Middle frontal gyrus (tissue), 1 donor: ENCODE results near the gene ZNF710.
"Not testable (repeated sequence)": the region's sequence is repeated elsewhere in the genome, so short reads cannot be mapped to it uniquely, and the experiment has no call there.

ENCODE experiments used
- DNase-seq: peaks from one replicate; pipeline ENCODE4 v3.0.0-alpha.2; 2015; ENCODE audit warnings: low spot score; ENCODE audit errors: extremely low spot score

The ZNF710 gene

DNA sequence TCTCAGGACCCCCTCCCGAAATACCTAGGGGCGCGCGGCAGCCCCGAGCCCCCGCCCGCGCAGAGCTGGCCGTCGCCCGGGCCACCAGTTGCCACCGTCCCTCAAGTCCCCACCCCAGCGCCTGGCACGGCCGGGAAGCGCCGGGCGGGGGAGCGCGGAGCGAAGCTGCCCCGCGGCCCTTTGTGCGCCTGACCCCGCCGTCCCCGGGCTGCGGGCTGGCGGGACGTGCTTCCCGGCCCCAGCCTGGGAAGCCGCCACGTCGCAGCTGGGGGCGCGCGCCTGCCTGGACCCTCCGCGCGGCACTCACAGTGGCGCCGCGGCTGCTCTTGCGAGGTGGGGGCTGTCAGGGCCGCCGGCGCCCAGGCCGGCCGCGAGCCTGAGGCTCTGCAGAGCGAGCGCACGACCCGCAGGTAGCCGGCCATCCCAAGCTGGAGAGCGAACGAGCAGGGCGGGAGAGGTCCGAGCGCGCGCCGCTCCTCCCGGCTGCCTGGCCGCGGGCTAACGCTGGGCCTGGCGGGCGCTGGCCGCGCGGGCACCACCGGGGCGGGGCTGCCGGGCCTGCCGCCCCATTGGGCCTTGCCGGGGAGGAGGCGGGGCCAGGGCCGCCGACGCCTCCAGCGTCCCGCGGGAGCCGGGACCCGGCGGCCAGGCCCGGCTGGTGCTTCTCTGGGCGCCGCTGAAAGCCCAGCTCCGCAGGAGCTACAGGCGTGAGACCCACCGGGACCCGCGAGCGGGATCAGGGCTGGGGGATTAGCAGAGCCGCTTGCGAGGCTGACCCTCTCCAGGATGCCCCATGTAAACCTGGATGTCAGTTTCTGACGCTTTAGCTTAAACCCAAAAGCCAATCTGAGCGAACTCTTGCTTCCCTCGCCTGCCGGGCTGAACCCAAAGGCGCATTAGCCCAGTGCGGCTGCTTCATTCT, 101.1 kb downstream of the ZNF710 start, which contains the start of gene IDH2:
Gene IDH2, minus strand, starts transcription at position 500 of the 922 bp plus-strand sequence. Its CDS starts 78 bp downstream, at position 422.
- DNase-seq, result peak; percentile 74

DNA sequence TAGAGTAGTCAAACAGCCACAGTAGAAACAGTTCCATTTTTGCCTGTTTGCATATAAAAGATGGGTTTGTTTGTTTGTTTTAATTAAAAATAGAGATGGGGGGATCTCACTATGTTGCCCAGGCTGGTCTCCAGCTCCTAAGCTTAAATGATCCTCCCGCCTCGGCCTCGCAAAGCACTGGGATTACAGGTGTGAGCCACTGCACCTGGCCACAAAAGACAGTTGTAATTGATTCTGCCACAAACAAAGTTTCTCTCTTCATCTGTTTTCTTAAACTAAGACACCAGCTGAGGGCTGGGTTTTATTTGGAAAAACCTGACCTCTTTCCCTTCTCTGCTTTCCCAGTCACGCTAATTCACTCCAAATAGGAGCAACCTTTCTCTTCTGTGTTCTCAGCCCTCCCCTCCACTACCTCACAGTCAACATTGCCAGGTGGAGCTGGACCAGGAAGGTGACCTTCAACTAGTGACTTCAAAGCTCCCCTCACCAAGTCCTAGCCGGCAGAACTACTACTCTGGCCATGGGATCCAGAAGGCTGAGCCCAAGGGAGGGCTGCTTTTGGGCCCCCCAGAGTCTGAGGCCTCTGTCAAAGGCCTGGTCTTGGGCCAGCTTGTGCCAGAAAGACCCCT, 102.7 kb downstream of the ZNF710 start:
- DNase-seq, result no peak

DNA sequence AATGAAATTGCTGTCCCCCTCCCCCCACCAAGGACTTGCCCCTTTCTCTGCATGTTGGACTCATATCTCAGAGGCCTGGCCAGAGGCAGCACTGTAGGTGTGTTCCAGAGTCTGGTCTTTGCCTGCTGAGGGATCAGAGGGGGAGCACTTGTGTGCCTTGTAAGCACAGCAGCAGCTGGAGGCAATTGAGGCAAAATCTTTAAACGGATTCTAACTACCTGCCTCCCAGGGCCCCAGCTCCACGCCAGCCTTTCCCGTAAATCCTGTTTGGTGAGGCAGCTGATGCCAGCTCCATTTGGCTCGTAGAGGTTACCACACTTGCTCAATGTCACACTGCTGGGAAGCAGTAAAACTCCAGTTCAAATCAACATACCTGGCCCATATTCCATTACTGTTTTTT, 103.4 kb downstream of the ZNF710 start:
- DNase-seq, result no peak

DNA sequence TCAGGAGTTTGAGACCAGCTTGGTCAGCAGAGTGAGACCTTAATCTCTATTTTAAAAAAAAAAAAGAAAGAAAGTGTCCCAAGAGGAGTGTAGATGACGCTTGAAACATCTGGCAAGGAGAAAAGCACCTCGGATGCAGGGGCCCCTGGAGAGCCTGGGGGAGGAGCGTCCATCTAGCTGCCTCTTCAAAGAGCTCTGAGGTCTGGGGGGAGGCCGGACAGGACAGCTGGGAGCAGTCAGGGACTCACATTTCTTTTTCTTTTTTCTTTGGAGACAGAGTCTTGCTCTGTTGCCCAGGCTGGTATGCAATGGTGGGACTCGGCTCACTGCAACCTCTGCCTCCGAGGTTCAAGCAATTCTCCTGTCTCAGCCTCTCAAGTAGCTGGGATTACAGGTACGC, 104.4 kb downstream of the ZNF710 start:
- DNase-seq, result no peak

DNA sequence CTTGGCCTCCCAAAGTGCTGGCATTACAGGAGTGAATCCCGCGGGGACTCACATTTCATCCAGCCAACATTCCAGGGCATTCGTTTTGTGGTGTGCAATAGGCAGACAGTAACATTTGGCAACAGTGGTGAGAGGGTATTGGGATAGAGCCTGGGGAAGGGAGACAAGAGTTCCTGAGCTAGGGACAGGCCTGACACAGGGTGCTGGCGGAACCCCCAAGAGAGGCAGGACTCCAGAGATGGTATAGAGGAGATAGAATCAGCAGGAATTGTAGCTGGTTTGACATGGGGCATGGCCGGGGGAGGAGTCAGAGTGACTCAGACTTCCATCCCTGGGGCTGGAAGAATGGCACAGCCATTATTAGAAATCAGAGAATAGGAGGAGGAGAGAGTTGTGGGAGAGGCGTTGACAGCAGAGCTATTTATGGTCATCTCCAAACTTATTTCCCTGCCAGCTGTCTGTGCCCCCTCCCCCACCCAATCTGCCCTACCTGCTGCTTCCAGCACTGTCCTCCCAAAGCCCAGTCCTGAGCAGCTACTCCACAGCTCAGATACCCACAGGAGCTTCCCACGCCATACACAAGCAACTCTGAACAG, 105.5 kb downstream of the ZNF710 start:
- DNase-seq, result no peak

DNA sequence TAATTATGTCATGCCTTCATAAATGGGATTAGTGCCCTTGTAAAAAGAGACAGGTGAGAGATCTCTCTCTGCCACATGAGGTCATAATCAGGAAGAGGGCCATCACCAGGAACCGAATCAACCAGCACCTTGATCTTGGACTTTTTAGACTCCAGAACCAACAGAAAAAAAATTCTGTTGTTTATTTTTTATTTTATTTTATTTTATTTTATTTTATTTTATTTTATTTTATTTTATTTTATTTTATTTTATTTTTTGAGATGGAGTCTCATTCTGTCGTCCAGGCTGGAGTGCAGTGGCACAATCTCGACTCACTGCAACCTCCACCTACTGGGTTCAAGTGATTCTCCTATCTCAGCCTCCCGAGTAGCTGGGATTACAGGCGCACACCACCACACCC, 106.9 kb downstream of the ZNF710 start:
- DNase-seq, result not testable (repeated sequence)

DNA sequence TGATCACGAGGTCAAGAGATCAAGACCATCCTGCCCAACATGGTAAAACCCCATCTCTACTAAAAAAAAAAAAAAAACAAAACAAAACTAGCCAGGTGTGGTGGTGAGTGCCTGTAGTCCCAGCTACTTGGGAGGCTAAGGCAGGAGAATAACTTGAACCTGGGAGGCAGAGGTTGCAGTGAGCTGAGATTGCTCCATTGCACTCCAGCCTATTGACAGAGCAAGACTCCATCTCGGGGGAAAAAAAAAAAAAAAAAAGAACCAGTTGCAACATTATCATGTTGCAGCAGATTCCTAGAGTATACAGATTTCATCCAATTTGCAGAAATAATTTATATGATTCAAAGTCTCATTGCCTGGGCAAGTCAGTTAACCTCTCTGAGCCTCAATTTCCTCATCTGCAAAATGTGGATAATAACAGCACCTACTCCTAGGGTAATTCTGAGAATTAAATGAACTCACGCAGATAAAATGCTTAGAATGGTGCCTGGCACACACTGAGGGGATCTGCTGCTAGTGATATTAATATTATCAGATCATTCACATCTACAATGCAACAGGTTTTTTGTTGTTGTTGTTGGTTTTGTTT, 108.1 kb downstream of the ZNF710 start:
- not testable (repeated sequence) for DNase-seq

DNA sequence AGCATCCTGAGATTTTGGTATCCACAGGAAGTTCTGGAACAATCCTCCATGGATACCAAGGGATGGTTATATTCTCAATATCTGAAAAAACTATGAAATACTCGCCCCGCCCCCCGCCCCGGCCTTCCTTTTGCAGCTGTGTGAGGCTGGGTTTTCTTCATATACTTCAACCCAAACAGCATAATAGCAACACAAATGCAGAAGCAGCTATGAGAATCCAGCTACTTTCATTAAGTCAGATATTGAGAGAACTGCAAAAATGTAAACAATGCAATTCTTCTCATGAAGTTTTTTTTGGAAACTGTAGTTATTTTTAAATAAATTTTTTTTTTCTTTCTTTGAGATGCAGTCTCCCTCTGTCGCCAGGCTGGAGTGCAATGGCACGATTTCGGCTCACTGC, 112.0 kb downstream of the ZNF710 start:
- no peak for DNase-seq

DNA sequence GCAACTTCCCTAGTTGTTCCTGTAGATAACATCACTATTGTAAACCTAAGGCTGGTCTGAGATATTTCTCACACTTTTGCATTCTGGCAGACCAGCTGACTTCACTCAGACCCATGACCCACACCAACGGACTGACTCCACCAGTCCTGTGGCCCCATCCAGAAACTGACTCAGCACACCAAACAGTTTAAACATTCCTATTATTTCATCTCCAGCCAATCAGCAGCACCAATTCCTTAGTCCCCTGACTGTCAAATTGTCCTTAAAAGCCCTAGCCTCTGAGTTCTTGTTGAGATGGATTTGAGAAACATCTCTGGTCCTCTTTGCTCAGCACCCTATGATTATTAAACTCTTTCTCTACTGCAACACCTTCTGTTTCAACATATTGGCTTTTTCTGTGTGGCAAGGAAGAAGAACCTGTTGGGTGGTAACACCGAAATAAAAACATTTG, 113.4 kb downstream of the ZNF710 start:
- no peak for DNase-seq

DNA sequence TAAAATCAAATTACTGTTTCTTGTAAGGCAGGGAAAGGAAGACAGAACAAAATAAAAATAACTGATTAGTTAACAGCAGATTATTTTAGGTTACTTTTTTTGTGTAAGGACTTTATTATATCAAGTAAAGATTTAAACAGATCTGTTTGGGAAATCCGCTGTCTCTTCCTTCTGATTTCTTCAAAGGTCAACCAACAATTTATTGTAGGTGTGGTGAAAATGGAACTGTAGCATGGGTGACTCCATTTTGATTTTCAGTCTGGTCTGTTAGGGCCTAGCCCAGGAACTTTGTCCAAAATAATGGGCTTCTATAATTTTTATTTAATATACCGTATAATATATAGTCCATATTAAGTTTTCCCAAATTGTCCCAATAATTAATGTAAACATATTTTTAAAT, 114.7 kb downstream of the ZNF710 start:
- no peak for DNase-seq

DNA sequence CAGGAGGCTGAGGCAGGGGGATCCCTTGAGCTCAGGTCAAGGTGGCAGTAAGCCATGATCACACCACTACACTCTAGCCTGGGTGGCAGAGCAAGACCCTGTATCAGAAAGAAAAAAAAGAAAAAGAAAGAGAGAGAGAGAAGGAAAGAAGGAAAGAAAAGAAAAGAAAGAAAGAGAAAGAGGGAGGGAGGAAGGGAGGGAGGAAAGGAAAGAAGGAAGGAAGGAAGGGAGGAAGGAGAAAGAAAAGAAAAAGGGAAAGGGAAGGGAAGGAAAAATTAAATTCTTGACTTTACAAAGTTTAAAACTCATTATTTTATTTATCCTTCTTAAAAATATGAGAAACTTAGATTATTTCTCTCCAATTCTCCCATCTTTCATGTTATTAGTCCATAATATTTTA, 118.2 kb downstream of the ZNF710 start:
- DNase-seq, result no peak

DNA sequence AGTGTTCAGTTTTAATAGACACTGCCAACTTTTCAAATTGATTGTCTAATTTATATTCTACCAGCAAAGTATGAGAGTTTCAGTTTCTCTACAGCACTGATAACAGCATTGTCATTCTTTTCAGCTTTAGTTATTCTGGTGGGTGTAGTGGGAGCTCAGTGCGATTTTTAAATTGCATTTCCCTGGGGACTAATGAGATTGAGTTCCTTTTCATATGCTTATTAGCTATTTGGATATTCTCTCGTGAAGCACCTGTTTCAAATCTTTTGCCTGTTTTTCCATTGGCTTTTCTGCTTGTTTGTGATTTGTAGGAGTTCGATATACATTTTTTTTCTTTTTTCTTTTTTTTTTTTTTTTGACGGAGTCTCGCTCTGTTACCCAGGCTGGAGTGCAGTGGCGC, 120.0 kb downstream of the ZNF710 start:
- no peak for DNase-seq

DNA sequence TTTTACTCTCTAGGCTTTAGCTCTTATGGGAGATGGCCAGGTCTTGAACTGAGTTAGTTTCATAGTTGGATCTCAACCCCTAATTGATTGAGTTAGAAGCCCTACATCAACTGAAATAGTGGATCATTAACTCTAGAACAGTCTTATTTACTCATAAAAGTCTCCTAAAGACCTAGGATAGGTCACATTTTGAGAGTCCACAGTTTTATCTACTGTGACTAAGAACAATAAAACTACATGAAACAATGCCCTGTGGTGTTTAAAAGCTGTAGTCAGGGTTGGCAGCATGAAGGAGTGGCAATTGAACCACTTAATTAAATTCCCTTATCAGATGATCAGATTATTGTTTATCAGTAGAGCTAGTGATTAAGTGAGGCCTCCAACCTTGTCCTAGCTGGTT, 123.4 kb downstream of the ZNF710 start:
- DNase-seq, result no peak

DNA sequence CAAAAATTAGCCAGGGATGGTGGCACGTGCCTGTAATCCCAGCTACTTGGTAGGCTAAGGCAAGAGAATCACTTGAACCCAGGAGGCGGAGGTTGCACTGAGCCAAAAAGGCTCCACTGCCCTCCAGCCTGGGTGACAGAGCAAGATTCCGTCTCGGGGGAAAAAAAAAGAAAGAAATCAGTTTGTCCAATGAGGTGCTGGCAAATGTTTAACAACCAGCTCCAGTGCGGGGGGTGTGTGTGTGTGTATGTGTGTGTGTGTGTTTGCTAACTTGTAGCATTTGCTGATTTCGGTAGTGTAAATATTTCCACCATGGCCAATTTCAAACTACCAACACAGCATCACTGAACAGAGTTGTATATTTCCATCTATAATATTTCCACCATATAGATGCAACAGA, 124.9 kb downstream of the ZNF710 start:
- DNase-seq, result no peak

DNA sequence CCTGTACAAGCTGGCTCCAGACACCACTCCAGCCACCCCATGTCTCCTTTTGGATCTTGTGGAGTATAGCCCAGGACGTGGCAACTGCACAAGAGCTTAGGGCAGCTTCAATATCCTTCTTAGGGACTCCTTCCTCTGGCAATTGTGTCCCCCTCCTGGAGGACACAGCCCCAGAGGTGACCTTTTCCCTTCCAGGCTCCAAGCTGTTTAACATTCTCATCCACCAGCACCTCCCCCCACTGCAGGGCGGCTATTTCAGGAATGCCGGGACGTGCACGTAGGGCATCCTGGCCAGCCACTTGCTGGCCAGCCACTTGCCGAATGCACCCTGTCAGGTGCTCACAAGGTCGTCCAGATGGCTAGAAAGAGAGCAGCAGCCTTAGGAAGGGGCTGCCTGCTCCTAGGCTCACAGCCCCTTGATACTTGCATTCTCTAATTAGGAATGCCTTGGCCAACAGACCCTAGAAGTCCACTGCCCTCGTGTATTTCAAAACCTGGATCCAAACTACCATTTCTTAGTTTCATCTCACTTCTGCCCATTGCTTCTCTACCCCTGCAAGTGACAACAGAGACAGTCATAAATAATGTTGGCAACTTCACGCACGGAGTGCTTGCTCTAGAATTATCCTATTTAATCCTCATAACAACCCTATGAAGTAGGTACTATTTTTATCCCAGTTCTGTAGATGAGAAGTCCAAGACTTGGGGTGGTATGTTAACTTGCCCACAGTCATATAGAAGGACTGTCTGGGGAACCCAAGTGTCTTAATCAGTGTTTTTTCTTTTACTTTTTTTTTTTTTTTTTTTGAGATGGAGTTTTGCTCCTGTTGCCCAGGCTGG, 125.7 kb downstream of the ZNF710 start:
- no peak for DNase-seq

DNA sequence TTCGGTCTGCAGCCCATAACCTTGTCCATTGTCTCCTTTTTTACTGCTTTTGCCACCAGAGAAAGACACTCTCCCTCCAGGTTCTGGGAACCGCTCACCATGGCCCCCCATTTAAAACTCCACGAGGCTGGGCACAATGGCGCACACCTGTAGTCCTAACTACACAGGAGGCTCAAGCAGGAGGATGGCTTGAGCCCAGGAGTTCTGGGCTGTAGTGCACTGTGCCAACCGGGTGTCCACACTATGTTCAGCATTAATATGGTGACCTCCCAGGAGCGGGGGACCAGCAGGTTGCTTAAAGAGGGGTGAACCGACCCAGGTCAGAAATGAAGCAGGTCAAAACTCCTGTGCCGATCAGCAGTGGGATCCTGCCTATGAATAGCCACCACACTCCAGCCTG, 129.2 kb downstream of the ZNF710 start:
- DNase-seq, result no peak
